Keratinocyte (primary cell): ENCODE measurements around the gene WFDC5. TPM values are rescaled to one million over a fixed set of nuclear protein-coding genes. Genes with fewer than 3 reads are reported as not detected.

Source experiments
- DNase-seq: peaks from one replicate; pipeline ENCODE4 v3.0.0-alpha.2; 2011; ENCODE audit warnings: low read depth, missing footprints, low spot score
- FAIRE-seq: peaks from 2 replicates; lab custom pipeline; 2011; peaks lifted over from hg19 to GRCh38; lab: Jason Lieb, UNC
- H2AFZ ChIP-seq: 2 replicates; pipeline ENCODE4 v1.6.0; 2012; ENCODE audit warnings: low read length, control low read depth, inconsistent platforms; ENCODE audit not compliant: control insufficient read depth
- H3K27ac ChIP-seq: 2 replicates; pipeline ENCODE4 v1.5.1; 2011; ENCODE audit warnings: low read length; ENCODE audit not compliant: control insufficient read depth, insufficient read depth
- H3K27me3 ChIP-seq: 3 replicates; pipeline ENCODE4 v1.6.0; 2011; ENCODE audit warnings: low read length; ENCODE audit not compliant: control insufficient read depth, insufficient read depth; ENCODE audit errors: extremely low read depth
- H3K36me3 ChIP-seq, 2 experiments: 2 replicates in 1 of 2; 3 replicates in 1 of 2; pipeline ENCODE4 v1.5.1; 2011; ENCODE audit warnings: low read length in 2 of 2, mild to moderate bottlenecking in 1 of 2; ENCODE audit not compliant: control insufficient read depth in 2 of 2, insufficient read depth in 2 of 2; ENCODE audit errors: extremely low read depth in 1 of 2
- H3K4me1 ChIP-seq: 3 replicates; pipeline ENCODE4 v1.5.1; 2011; ENCODE audit warnings: low read length; ENCODE audit not compliant: control insufficient read depth, insufficient read depth; ENCODE audit errors: extremely low read depth
- H3K4me2 ChIP-seq: 3 replicates; pipeline ENCODE4 v1.6.0; 2011; ENCODE audit warnings: low read depth, low read length; ENCODE audit not compliant: control insufficient read depth, insufficient read depth; ENCODE audit errors: extremely low read depth
- H3K4me3 ChIP-seq, 3 experiments: fragments of 200-600 bp in 1 of 3; sonication (generic) in 1 of 3; 2 replicates in 2 of 3; 3 replicates in 1 of 3; pipeline ENCODE4 v1.5.1; 2011 to 2016; ENCODE audit warnings: low read length in 3 of 3, mild to moderate bottlenecking in 3 of 3, control low read depth in 2 of 3, inconsistent platforms in 1 of 3, low read depth in 1 of 3, mixed read lengths in 1 of 3, mixed run types in 1 of 3, moderate library complexity in 1 of 3; ENCODE audit not compliant: control insufficient read depth in 2 of 3, insufficient read depth in 2 of 3; ENCODE audit errors: extremely low read depth in 1 of 3
- H3K79me2 ChIP-seq: 2 replicates; pipeline ENCODE4 v1.6.0; 2012; ENCODE audit warnings: low read length; ENCODE audit not compliant: control insufficient read depth, insufficient read depth
- H3K9ac ChIP-seq: 3 replicates; pipeline ENCODE4 v1.6.0; 2011; ENCODE audit warnings: low read length; ENCODE audit not compliant: control insufficient read depth, insufficient read depth; ENCODE audit errors: extremely low read depth
- H3K9me1 ChIP-seq: 3 replicates; pipeline ENCODE4 v1.6.0; 2011; ENCODE audit warnings: low read length; ENCODE audit not compliant: control insufficient read depth, insufficient read depth; ENCODE audit errors: extremely low read depth
- H3K9me3 ChIP-seq: 2 replicates; pipeline ENCODE4 v1.5.1; 2012; ENCODE audit warnings: low read depth, low read length; ENCODE audit not compliant: control insufficient read depth
- H4K20me1 ChIP-seq: 3 replicates; pipeline ENCODE4 v1.6.0; 2011; ENCODE audit warnings: low read length; ENCODE audit not compliant: control insufficient read depth, insufficient read depth; ENCODE audit errors: extremely low read depth
- EZH2 ChIP-seq: IDR thresholded peaks from one replicate; pipeline ENCODE4 v1.6.1; 2012; ENCODE audit warnings: inconsistent platforms, mild to moderate bottlenecking, low read length, moderate library complexity
- dilution Hi-C: fragments of 300-500 bp; cut with MboI; formaldehyde crosslinking; loops from one replicate; pipeline ENCODE4 v1.7.0; 2020; ENCODE audit warnings: low sequenced_read_pairs; ENCODE audit not compliant: extremely low pct_ligation_motif_present
- polyA plus RNA-seq, 5 experiments: library from polyadenylated mRNA; depleted of rRNA in 3 of 5; stranded (reverse) in 3 of 5; stranded (forward) in 1 of 5; unstranded in 1 of 5; fragments of >200 nt; gene quantifications; 1 replicate in 1 of 5; 2 replicates in 3 of 5; 3 replicates in 1 of 5; pipeline versions ENCODE4 v1.2.1 to v1.2.3, GENCODE V29; 2011 to 2012; ENCODE audit warnings: missing spikeins in 2 of 5, low read depth in 1 of 5, low replicate concordance in 1 of 5
- TF ChIP-seq, protein P1 (sequence below), 3 experiments: IDR thresholded peaks in 1 of 3; conservative IDR thresholded peaks in 1 of 3; optimal IDR thresholded peaks in 1 of 3; 2 replicates in 2 of 3; 3 replicates in 1 of 3; pipeline versions ENCODE3 to v1.5.1; 2011; ENCODE audit warnings: low read length in 3 of 3, mild to moderate bottlenecking in 3 of 3, moderate library complexity in 2 of 3, control low read depth in 1 of 3, inconsistent platforms in 1 of 3; ENCODE audit not compliant: insufficient read depth in 2 of 3; ENCODE audit errors: extremely low read depth in 1 of 3

WFDC5 gene
- polyA plus RNA-seq, 1 donor (not counting 4 experiments of a cell fraction or from before 2014, with no cell fraction given): 5.1 TPM

DNA sequence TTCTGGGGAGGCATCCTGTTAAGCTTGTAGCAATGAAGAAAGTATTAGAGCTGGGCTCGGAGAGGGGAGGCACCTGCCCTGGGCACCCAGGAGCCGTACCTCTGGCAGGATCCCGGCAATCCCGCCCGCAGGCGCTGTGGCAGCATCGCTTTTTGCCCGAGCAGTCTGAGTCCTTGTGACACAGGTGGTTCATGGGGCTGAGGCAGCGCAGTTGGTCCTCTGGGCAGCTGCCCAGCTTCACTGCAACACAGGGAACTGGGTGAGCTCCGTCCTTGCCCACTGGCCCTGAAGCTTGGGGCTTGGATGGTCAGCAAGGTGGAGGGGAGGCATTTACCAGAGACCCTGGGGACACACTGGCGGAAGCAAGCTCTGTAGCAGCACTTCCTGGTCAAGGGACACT lies 4.7 kb downstream of the WFDC5 start:
- Histone ChIP-seq H3K9ac (no peak overlapping the region), H3K4me1 (peaks cover 22% of the 10 kb centered on the region), H2AFZ (no peak overlapping the region), H3K4me2 (no peak overlapping the region), H3K79me2 (no peaks in the 10 kb centered on the region), H3K9me1 (no peaks in the 10 kb centered on the region), H3K27me3 (no peaks in the 10 kb centered on the region), H3K27ac (no peak overlapping the region), H3K36me3 (no peaks in the 10 kb centered on the region), H4K20me1 (no peaks in the 10 kb centered on the region), H3K9me3 (no peaks in the 10 kb centered on the region), H3K4me3 (no peak overlapping the region)
- DNase-seq: no peak
- TF ChIP-seq, protein P1, sequence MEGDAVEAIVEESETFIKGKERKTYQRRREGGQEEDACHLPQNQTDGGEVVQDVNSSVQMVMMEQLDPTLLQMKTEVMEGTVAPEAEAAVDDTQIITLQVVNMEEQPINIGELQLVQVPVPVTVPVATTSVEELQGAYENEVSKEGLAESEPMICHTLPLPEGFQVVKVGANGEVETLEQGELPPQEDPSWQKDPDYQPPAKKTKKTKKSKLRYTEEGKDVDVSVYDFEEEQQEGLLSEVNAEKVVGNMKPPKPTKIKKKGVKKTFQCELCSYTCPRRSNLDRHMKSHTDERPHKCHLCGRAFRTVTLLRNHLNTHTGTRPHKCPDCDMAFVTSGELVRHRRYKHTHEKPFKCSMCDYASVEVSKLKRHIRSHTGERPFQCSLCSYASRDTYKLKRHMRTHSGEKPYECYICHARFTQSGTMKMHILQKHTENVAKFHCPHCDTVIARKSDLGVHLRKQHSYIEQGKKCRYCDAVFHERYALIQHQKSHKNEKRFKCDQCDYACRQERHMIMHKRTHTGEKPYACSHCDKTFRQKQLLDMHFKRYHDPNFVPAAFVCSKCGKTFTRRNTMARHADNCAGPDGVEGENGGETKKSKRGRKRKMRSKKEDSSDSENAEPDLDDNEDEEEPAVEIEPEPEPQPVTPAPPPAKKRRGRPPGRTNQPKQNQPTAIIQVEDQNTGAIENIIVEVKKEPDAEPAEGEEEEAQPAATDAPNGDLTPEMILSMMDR (optimal IDR thresholded peaks at IDR 0.05 in 1 of 3, IDR thresholded peaks at IDR 0.05 in 1 of 3, conservative IDR thresholded peaks at IDR 0.05 in 1 of 3; ENCODE audit: extremely low read depth in 1 of 3, insufficient read depth in 2 of 3, low read length in 3 of 3): no peak
- TF ChIP-seq EZH2: no peak
- dilution Hi-C loops: no loop called here
- FAIRE-seq: no peak

DNA sequence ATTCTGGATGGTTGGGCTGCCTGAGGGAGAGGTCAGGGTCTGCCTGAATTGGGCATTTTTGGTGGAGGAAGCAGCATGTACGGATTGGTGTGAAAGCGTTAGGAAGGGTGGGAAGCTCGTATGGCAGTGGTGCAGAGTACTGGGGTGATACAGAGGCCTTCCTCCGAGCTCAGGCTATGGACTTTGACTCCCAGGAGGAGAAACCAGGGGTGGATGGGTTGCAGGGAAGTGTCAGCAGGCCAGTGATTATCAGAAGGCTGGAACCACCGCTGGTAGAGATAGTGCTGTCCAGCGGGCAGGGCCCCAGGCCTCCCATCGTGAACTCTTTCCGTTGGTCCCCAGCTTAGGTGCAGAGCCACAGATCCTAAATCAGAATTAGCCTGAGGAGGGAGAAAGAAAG lies 5.3 kb downstream of the WFDC5 start:
- H3K4me3 ChIP-seq: no peak overlapping the region
- H3K79me2 ChIP-seq: no peaks in the 10 kb centered on the region
- TF ChIP-seq EZH2: no peak
- TF ChIP-seq, protein P1 (optimal IDR thresholded peaks at IDR 0.05 in 1 of 3, IDR thresholded peaks at IDR 0.05 in 1 of 3, conservative IDR thresholded peaks at IDR 0.05 in 1 of 3; ENCODE audit: extremely low read depth in 1 of 3, insufficient read depth in 2 of 3, low read length in 3 of 3): no peak
- no peaks in the 10 kb centered on the region for H3K9me1 ChIP-seq
- no peaks in the 10 kb centered on the region for H4K20me1 ChIP-seq
- FAIRE-seq: no peak
- H3K9ac ChIP-seq: no peak overlapping the region
- no peaks in the 10 kb centered on the region for H3K36me3 ChIP-seq
- no peaks in the 10 kb centered on the region for H3K27me3 ChIP-seq
- no peak overlapping the region for H3K4me2 ChIP-seq
- H3K9me3 ChIP-seq: no peaks in the 10 kb centered on the region
- no peak overlapping the region for H3K27ac ChIP-seq
- no peak overlapping the region for H2AFZ ChIP-seq
- DNase-seq: no peak
- dilution Hi-C loops: no loop called here
- H3K4me1 ChIP-seq: peaks cover 22% of the 10 kb centered on the region
